ENCODE data around the gene NUP210L. TPM values are rescaled to one million over a fixed set of nuclear protein-coding genes. Genes with fewer than 3 reads are reported as not detected.

NUP210L gene
- total RNA-seq, 3 donors from 2014 or later (not counting 1 experiment from before 2014, with no cell fraction given) = 0.13 to 0.24 (median 0.18) TPM

GRCh38 chr1:154167461-154167860 is 12.6 kb upstream of the NUP210L start:
- no peaks in the 10 kb centered on the region for H3K27me3 ChIP-seq (ENCODE audit: control insufficient read depth, insufficient read depth, low read length)
- ATAC-seq (no peak), DNase-seq (no peak)
- Mint-ChIP-seq H3K4me3 (no peak overlapping the region), H3K9me3 (no peaks in the 10 kb centered on the region), H3K36me3 (peaks cover 62% of the 10 kb centered on the region), H3K27ac (peak overlapping the region; percentile 65 to 76), H3K27me3 (ENCODE audit: low read depth in 2 of 2) (no peaks in the 10 kb centered on the region), H3K4me1 (peaks cover 48 to 59% of the 10 kb centered on the region in 2 donors)
- TF ChIP-seq CTCF (IDR thresholded peaks at IDR 0.05) = no peak
- no peak overlapping the region for H3K4me3 ChIP-seq (ENCODE audit: low read length)
- intact Hi-C loops (cut with micrococcal nuclease) = no loop called here
- H3K36me3 ChIP-seq (ENCODE audit: control insufficient read depth, insufficient read depth, low read length) = peaks cover 90% of the 10 kb centered on the region
- H3K27ac ChIP-seq (ENCODE audit: low read length) = no peak overlapping the region
- H3K9me3 ChIP-seq (ENCODE audit: control insufficient read depth, insufficient read depth, low read length) = no peaks in the 10 kb centered on the region
- H3K4me1 ChIP-seq (ENCODE audit: control insufficient read depth, insufficient read depth, low read length) = no peaks in the 10 kb centered on the region

- no peak for ATAC-seq
- no peaks in the 10 kb centered on the region for H3K9me3 ChIP-seq (ENCODE audit: control insufficient read depth, insufficient read depth, low read length)
- WGBS (ENCODE audit: insufficient coverage) = 87% methylated on average over 1 of the region's 1 CpG
- H3K36me3 ChIP-seq (ENCODE audit: control insufficient read depth, insufficient read depth, low read length) = peaks cover 85% of the 10 kb centered on the region
- H3K4me1 ChIP-seq (ENCODE audit: control insufficient read depth, insufficient read depth, low read length) = no peaks in the 10 kb centered on the region
- DNase-seq = no peak
- no peak overlapping the region for H3K4me3 Mint-ChIP-seq
- H3K27me3 ChIP-seq (ENCODE audit: control insufficient read depth, insufficient read depth, low read length) = no peaks in the 10 kb centered on the region
- H3K9me3 Mint-ChIP-seq = no peaks in the 10 kb centered on the region
- H3K27me3 Mint-ChIP-seq (ENCODE audit: low read depth in 2 of 2) = no peaks in the 10 kb centered on the region
- TF ChIP-seq CTCF (IDR thresholded peaks at IDR 0.05) = no peak
- peak overlapping the region in 1 of 2 donors; percentile 45 for H3K27ac Mint-ChIP-seq
- H3K4me1 Mint-ChIP-seq = peaks cover 38 to 51% of the 10 kb centered on the region in 2 donors
- peaks cover 52% of the 10 kb centered on the region for H3K36me3 Mint-ChIP-seq
- H3K4me3 ChIP-seq (ENCODE audit: low read length) = no peak overlapping the region
- H3K27ac ChIP-seq (ENCODE audit: low read length) = no peak overlapping the region
- intact Hi-C loops (cut with micrococcal nuclease) = no loop called here
Observed at GRCh38 chr1:154166207-154166606, 11.3 kb upstream of the NUP210L start.

GRCh38 chr1:154159554-154159953 is 4.7 kb upstream of the NUP210L start:
- Mint-ChIP-seq H3K4me3 (no peak overlapping the region), H3K4me1 (peaks cover 45 to 60% of the 10 kb centered on the region in 2 donors)
- peaks cover 24% of the 10 kb centered on the region for H3K4me1 ChIP-seq (ENCODE audit: control insufficient read depth, insufficient read depth, low read length)

More at GRCh38 chr1:154159554-154159953, 4.7 kb upstream of the NUP210L start:
- Mint-ChIP-seq H3K36me3 (peaks cover 11% of the 10 kb centered on the region), H3K9me3 (no peaks in the 10 kb centered on the region), H3K27me3 (ENCODE audit: low read depth in 2 of 2) (no peaks in the 10 kb centered on the region), H3K27ac (peak overlapping the region; percentile 93 to 98)
- DNase-seq (no peak), ATAC-seq (no peak)
- no peaks in the 10 kb centered on the region for H3K9me3 ChIP-seq (ENCODE audit: control insufficient read depth, insufficient read depth, low read length)
- no peaks in the 10 kb centered on the region for H3K27me3 ChIP-seq (ENCODE audit: control insufficient read depth, insufficient read depth, low read length)
- peaks cover 65% of the 10 kb centered on the region for H3K36me3 ChIP-seq (ENCODE audit: control insufficient read depth, insufficient read depth, low read length)
- no peak for TF ChIP-seq CTCF (IDR thresholded peaks at IDR 0.05)
- H3K4me3 ChIP-seq (ENCODE audit: low read length) = no peak overlapping the region
- peak overlapping the region; percentile 73 for H3K27ac ChIP-seq (ENCODE audit: low read length)
- intact Hi-C loops (cut with micrococcal nuclease) = no loop called here
